Measurements from ENCODE around the gene NLRC3. TPM values are rescaled to one million over a fixed set of nuclear protein-coding genes. Genes with fewer than 3 reads are reported as not detected.

The NLRC3 gene
- total RNA-seq, 1 experiment from 2014 or later: 0.03 TPM

GRCh38 chr16:3492356-3492755 lies 84.8 kb downstream of the NLRC3 start:
- peaks cover 7% of the 10 kb centered on the region for H3K36me3 ChIP-seq
- H3K9me3 ChIP-seq: no peaks in the 10 kb centered on the region
- H3K27me3 ChIP-seq: no peaks in the 10 kb centered on the region
- DNase-seq: no peak
- H3K4me3 ChIP-seq: no peak overlapping the region

GRCh38 chr16:3490911-3491629 lies 86.1 kb downstream of the NLRC3 start:
- DNase-seq: no peak
- Histone ChIP-seq H3K27me3 (no peaks in the 10 kb centered on the region), H3K36me3 (peaks cover 16% of the 10 kb centered on the region), H3K9me3 (no peaks in the 10 kb centered on the region), H3K4me3 (no peak overlapping the region)

Other genes with a start within 250 kb of the NLRC3 start
- gene OR2C1, start 221.5 kb downstream of the NLRC3 start, total RNA-seq (2014; rRNA removed; shearing (Covaris generic); ENCODE audit: low replicate concordance): not detected in 2 replicates
- 10.2 and 17.0 TPM in 2 replicates for gene ZSCAN32, start 176.4 kb downstream of the NLRC3 start, total RNA-seq (2014; rRNA removed; shearing (Covaris generic); ENCODE audit: low replicate concordance)
- gene ZNF174, start 176.2 kb downstream of the NLRC3 start, total RNA-seq (2014; rRNA removed; shearing (Covaris generic); ENCODE audit: low replicate concordance): 19.4 and 22.6 TPM in 2 replicates
- 0.03 and 0.62 TPM in 2 replicates for gene ZNF597, start 133.9 kb downstream of the NLRC3 start, total RNA-seq (2014; rRNA removed; shearing (Covaris generic); ENCODE audit: low replicate concordance)
- gene NAA60, start 133.7 kb downstream of the NLRC3 start, total RNA-seq (2014; rRNA removed; shearing (Covaris generic); ENCODE audit: low replicate concordance): 14.3 and 16.3 TPM in 2 replicates
- not detected in 2 replicates for gene C16orf90, start 81.9 kb downstream of the NLRC3 start, total RNA-seq (2014; rRNA removed; shearing (Covaris generic); ENCODE audit: low replicate concordance)
- 13.7 and 34.4 TPM in 2 replicates for gene CLUAP1, start 76.4 kb downstream of the NLRC3 start, total RNA-seq (2014; rRNA removed; shearing (Covaris generic); ENCODE audit: low replicate concordance)
- gene SLX4, start 34.2 kb upstream of the NLRC3 start, total RNA-seq (2014; rRNA removed; shearing (Covaris generic); ENCODE audit: low replicate concordance): 2.6 and 4.8 TPM in 2 replicates
- 6.9 and 17.8 TPM in 2 replicates for gene DNASE1, start 77.3 kb upstream of the NLRC3 start, total RNA-seq (2014; rRNA removed; shearing (Covaris generic); ENCODE audit: low replicate concordance)
- 91.1 and 96.3 TPM in 2 replicates for gene TRAP1, start 140.1 kb upstream of the NLRC3 start, total RNA-seq (2014; rRNA removed; shearing (Covaris generic); ENCODE audit: low replicate concordance)